Activated B cell treated with CpG ODN at 0.5 μM for 24 hours (primary cell): ENCODE measurements around the gene CDC42BPA. TPM values are rescaled to one million over a fixed set of nuclear protein-coding genes. Genes with fewer than 3 reads are reported as not detected.

Experiments used
- ATAC-seq: fragments of 200-7000 bp; cut with Tn5 transposase; one replicate; pipeline ENCODE4 v1.10.0; 2021; ENCODE audit warnings: low read depth, mild to moderate bottlenecking, moderate library complexity
- CTCF ChIA-PET: fragments of 350-600 bp; sonication (Branson Sonifier 250); formaldehyde crosslinking; loops from one replicate; lab custom pipeline; 2021; ENCODE audit warnings: antibody characterized with exemption; lab: Charles Lee
- POLR2A ChIA-PET: fragments of 350-600 bp; sonication (Branson Sonifier 250); formaldehyde crosslinking; loops from one replicate; lab custom pipeline; 2021; ENCODE audit warnings: antibody characterized with exemption; lab: Charles Lee
- DNase-seq: peaks from one replicate; pipeline ENCODE4 v3.0.0; 2022
- H3K27ac Mint-ChIP-seq: one replicate; pipeline ENCODE4 v1.8.0; 2020; ENCODE audit warnings: mixed read lengths
- H3K27me3 Mint-ChIP-seq: one replicate; pipeline ENCODE4 v1.8.0; 2021; ENCODE audit warnings: mixed read lengths
- H3K36me3 Mint-ChIP-seq: one replicate; pipeline ENCODE4 v1.8.0; 2021; ENCODE audit warnings: low read depth, mixed read lengths
- H3K4me1 Mint-ChIP-seq: one replicate; pipeline ENCODE4 v1.8.0; 2021; ENCODE audit warnings: mixed read lengths
- H3K4me3 Mint-ChIP-seq: one replicate; pipeline ENCODE4 v1.8.0; 2020; ENCODE audit warnings: mild to moderate bottlenecking, mixed read lengths
- H3K9me3 Mint-ChIP-seq: one replicate; pipeline ENCODE4 v1.8.0; 2020; ENCODE audit warnings: mixed read lengths
- intact Hi-C: fragments of 100-400 bp; cut with micrococcal nuclease; formaldehyde crosslinking; loops from one replicate; pipeline ENCODE4 v1.15.1; 2024
- total RNA-seq: library from RNA; stranded (reverse); gene quantifications from 2 replicates; pipeline ENCODE4 v1.2.3, GENCODE V29; 2022
- TF ChIP-seq, protein P1 (sequence below): fragments of 200-600 bp; IDR thresholded peaks from one replicate; pipeline ENCODE4 v1.8.0; 2022; ENCODE audit warnings: antibody characterized with exemption, mild to moderate bottlenecking

Gene CDC42BPA
- total RNA-seq, 1 donor from 2014 or later: 0.29 TPM

- intact Hi-C loops: no loop called here
- H3K4me1 Mint-ChIP-seq: peaks cover 4% of the 10 kb centered on the region
- peaks cover 38% of the 10 kb centered on the region for H3K27me3 Mint-ChIP-seq
- H3K27ac Mint-ChIP-seq: no peak overlapping the region
- ChIA-PET CTCF (no interaction called here), POLR2A (no interaction called here)
- H3K9me3 Mint-ChIP-seq: no peaks in the 10 kb centered on the region
- H3K4me3 Mint-ChIP-seq: no peak overlapping the region
- DNase-seq: no peak
- H3K36me3 Mint-ChIP-seq: no peaks in the 10 kb centered on the region
- ATAC-seq: no peak
- TF ChIP-seq, protein P1, sequence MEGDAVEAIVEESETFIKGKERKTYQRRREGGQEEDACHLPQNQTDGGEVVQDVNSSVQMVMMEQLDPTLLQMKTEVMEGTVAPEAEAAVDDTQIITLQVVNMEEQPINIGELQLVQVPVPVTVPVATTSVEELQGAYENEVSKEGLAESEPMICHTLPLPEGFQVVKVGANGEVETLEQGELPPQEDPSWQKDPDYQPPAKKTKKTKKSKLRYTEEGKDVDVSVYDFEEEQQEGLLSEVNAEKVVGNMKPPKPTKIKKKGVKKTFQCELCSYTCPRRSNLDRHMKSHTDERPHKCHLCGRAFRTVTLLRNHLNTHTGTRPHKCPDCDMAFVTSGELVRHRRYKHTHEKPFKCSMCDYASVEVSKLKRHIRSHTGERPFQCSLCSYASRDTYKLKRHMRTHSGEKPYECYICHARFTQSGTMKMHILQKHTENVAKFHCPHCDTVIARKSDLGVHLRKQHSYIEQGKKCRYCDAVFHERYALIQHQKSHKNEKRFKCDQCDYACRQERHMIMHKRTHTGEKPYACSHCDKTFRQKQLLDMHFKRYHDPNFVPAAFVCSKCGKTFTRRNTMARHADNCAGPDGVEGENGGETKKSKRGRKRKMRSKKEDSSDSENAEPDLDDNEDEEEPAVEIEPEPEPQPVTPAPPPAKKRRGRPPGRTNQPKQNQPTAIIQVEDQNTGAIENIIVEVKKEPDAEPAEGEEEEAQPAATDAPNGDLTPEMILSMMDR: no peak
These were observed 5.8 kb downstream of the CDC42BPA start for GRCh38 chr1:227312361-227313025.

DNA sequence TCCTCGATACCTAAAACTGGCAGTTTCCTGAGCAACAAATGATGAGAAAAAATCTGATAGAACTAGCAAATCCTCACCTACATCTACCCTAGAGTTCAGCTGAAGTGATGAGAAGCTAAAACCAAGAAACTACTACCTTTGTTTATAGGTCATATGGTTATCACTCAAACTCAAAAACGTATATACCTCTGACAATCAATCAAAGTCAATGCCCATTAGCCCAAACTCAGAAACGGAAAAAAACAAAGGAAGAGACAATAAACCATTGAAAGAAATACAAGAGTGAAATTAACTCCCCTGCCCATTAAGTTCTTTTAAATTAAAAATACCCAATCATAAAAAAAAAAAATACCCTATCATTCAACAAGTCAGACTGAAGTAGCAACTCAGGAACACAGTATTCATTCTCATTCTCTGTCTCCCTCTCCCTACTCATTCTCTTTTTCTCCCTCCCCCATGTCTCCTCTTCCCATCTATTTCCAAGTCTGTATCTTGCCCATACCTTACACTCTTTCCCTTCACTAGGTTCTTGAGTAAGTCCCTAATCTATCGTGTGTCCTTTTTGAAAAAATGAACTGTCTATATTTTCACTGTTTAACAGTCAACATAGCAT lies 6.8 kb downstream of the CDC42BPA start:
- Mint-ChIP-seq H3K27me3 (peaks cover 33% of the 10 kb centered on the region), H3K4me1 (peaks cover 2% of the 10 kb centered on the region), H3K36me3 (no peaks in the 10 kb centered on the region), H3K4me3 (no peak overlapping the region), H3K9me3 (no peaks in the 10 kb centered on the region), H3K27ac (no peak overlapping the region)
- DNase-seq: no peak
- TF ChIP-seq, protein P1: no peak
- ChIA-PET POLR2A (no interaction called here), CTCF (no interaction called here)
- intact Hi-C loops: no loop called here
- ATAC-seq: no peak

GRCh38 chr1:227308367-227309336 lies 9.6 kb downstream of the CDC42BPA start:
- Mint-ChIP-seq H3K27ac (no peak overlapping the region), H3K4me3 (no peak overlapping the region), H3K9me3 (no peaks in the 10 kb centered on the region), H3K4me1 (peaks cover 2% of the 10 kb centered on the region), H3K27me3 (peaks cover 23% of the 10 kb centered on the region), H3K36me3 (no peaks in the 10 kb centered on the region)
- TF ChIP-seq, protein P1: no peak
- ChIA-PET CTCF (no interaction called here), POLR2A (no interaction called here)
- no peak for ATAC-seq
- intact Hi-C loops: no loop called here
- DNase-seq: no peak

- DNase-seq (no peak), ATAC-seq (no peak)
- Mint-ChIP-seq H3K4me3 (no peak overlapping the region), H3K36me3 (no peaks in the 10 kb centered on the region), H3K4me1 (peaks cover 2% of the 10 kb centered on the region), H3K27me3 (peaks cover 18% of the 10 kb centered on the region), H3K9me3 (no peaks in the 10 kb centered on the region), H3K27ac (no peak overlapping the region)
- TF ChIP-seq, protein P1: no peak
- CTCF ChIA-PET: no interaction called here
- POLR2A ChIA-PET: no interaction called here
- intact Hi-C loops: no loop called here
These were observed 11.6 kb downstream of the CDC42BPA start for GRCh38 chr1:227306689-227307088.
